H1 (cell line): ENCODE data around the gene ABI1. TPM values are rescaled to one million over a fixed set of nuclear protein-coding genes. Genes with fewer than 3 reads are reported as not detected.

Experiments
- FOSL1 ChIP-seq: IDR thresholded peaks from 2 replicates; pipeline ENCODE4 v1.6.1; 2011; ENCODE audit warnings: mild to moderate bottlenecking, low read depth, low read length, moderate library complexity; ENCODE audit not compliant: insufficient read depth
- PHF8 ChIP-seq: fragments of 200-600 bp; sonication (generic); conservative IDR thresholded peaks from 2 replicates; pipeline ENCODE4 v1.7.1; 2012; ENCODE audit warnings: low read depth, mild to moderate bottlenecking, inconsistent platforms, low read length, moderate library complexity
- polyA plus RNA-seq, 7 experiments: library from polyadenylated mRNA; depleted of rRNA in 3 of 7; stranded (reverse) in 5 of 7; unstranded in 2 of 7; fragments of >200 nt in 5 of 7; fragments of 200-250 nt in 2 of 7; gene quantifications; 1 replicate in 5 of 7; 2 replicates in 1 of 7; 4 replicates in 1 of 7; pipeline versions ENCODE4 v1.2.1 to v1.2.3, GENCODE V29; 2011 to 2013; ENCODE audit warnings: missing spikeins in 2 of 7, mixed read lengths in 2 of 7
- total RNA-seq: library from RNA; stranded (reverse); fragmentation: NEBNext Ultra II Directional; extraction: Animal tissue kit (Norgen Biotek cat#: 25700); gene quantifications from 2 replicates; pipeline ENCODE4 v1.2.1, GENCODE V29; 2021

The ABI1 gene
- total and polyA plus RNA-seq, 2 of the 8 experiments (the other 6 are each of a cell fraction or from before 2014, with no cell fraction given), result 35.4 to 37.0 TPM

DNA sequence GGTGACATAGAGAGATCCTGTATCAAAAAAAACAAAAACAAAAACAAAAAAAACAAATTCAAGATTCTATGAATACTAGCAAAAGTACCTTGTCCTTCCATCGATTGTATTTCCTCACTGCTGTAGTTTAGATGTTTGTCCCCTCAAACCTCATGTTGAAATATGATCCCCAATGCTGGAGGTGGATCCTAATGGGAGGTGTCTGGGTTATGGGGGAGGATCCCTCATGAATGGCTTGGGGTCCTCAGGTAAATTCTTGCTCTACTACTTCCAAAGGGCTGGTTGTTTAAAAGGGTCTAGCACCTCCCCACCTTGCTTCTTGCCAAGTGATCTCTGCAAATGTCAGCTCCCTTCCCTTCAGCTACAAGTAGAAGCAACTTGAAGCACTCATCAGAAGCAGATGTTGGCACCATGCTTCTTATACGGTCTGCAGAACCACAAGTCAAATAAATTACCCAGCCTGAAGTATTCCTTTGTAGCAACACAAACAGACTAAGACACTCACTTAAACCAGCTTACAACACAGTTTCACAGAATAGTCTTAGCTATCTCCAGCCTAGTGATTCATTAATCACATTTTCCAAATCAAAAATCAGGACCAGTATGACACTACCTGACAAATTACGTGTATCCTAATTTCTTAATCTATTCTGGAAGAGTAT is 20.7 kb downstream of the ABI1 start (continued):
- TF ChIP-seq FOSL1 (no peak), PHF8 (no peak)
- TF ChIP-seq, all 59 proteins: peak for 0
